Heart left ventricle (tissue), 16 donors: Measurements from ENCODE around the gene VSIG8. TPM values are rescaled to one million over a fixed set of nuclear protein-coding genes. Genes with fewer than 3 reads are reported as not detected.
A peak's percentile ranks its signal among the peaks of the same experiment; 100 is the strongest.
"Not testable (repeated sequence)": the region's sequence is repeated elsewhere in the genome, so short reads cannot be mapped to it uniquely, and the experiment has no call there.

Experiments used
- ATAC-seq, 4 donors: fragments of 200-7000 bp; cut with Tn5 transposase; one replicate each; pipeline ENCODE4 v1.9.1; 2020 to 2022; ENCODE audit warnings: moderate library complexity in 4 of 4, mild to moderate bottlenecking in 3 of 4, moderate number of reproducible peaks in 1 of 4
- DNase-seq, 5 donors: peaks; one replicate each; pipeline ENCODE4 v3.0.0-alpha.2; 2020
- H3K27ac ChIP-seq, 12 donors: fragments of 200-600 bp; sonication (generic) in 4 of 12; one replicate each; pipeline versions ENCODE4 v1.5.0 to v1.8.0; 2016 to 2022; ENCODE audit warnings: mild to moderate bottlenecking in 2 of 12
- H3K27me3 ChIP-seq, 9 donors: fragments of 200-600 bp; sonication (generic) in 2 of 9; one replicate each; pipeline versions ENCODE4 v1.5.1 to v1.8.0; 2016 to 2022; ENCODE audit warnings: mild to moderate bottlenecking in 3 of 9
- H3K36me3 ChIP-seq, 9 donors: fragments of 200-600 bp; sonication (generic) in 2 of 9; one replicate each; pipeline versions ENCODE4 v1.5.0 to v1.8.0; 2018 to 2022; ENCODE audit warnings: mild to moderate bottlenecking in 2 of 9
- H3K4me1 ChIP-seq, 12 donors: fragments of 200-600 bp; sonication (generic) in 4 of 12; one replicate each; pipeline versions ENCODE4 v1.5.0 to v1.8.0; 2016 to 2022; ENCODE audit warnings: mild to moderate bottlenecking in 3 of 12
- H3K4me3 ChIP-seq, 12 donors: fragments of 200-600 bp; sonication (generic) in 4 of 12; one replicate each; pipeline versions ENCODE4 v1.5.0 to v1.8.0; 2017 to 2022; ENCODE audit warnings: mild to moderate bottlenecking in 9 of 12, moderate library complexity in 4 of 12
- H3K9me3 ChIP-seq, 12 donors: fragments of 200-600 bp; sonication (generic) in 4 of 12; one replicate each; pipeline versions ENCODE4 v1.5.0 to v1.8.0; 2016 to 2022; ENCODE audit warnings: mild to moderate bottlenecking in 1 of 12
- POLR2A ChIP-seq, 2 donors: fragments of 450-650 bp; IDR thresholded peaks; one replicate each; pipeline ENCODE4 v1.6.1; 2017; ENCODE audit warnings: antibody characterized with exemption in 2 of 2, mild to moderate bottlenecking in 2 of 2, moderate library complexity in 2 of 2
- WGBS, 4 donors: extraction: QIAGEN DNeasy Blood & Tissue Kit in 2 of 4; methylation state at CpG; one replicate each; pipeline versions ENCODE4 v1.1.5 to v1.1.7; 2013 to 2018; 5-methylcytosine and 5-hydroxymethylcytosine counted together
- intact Hi-C, 10 donors: fragments of 100-400 bp; cut with DNase I; formaldehyde crosslinking; loops; one replicate each; pipeline versions ENCODE4 v1.11.1 to v1.14.2; 2022
- polyA plus RNA-seq, 2 donors: library from polyadenylated mRNA; stranded (reverse); fragments of 200-250 nt; gene quantifications; one replicate each; pipeline ENCODE4 v1.2.3, GENCODE V29; 2013
- total RNA-seq, 9 donors: library from RNA; depleted of rRNA in 2 of 9; stranded (reverse); fragments of >200 nt in 2 of 9; fragmentation: NEBNext Ultra II Directional in 3 of 9; extraction: Animal tissue kit (Norgen Biotek cat#: 25700) in 3 of 9; gene quantifications; one replicate each; pipeline versions ENCODE4 v1.1.0 to v1.2.4, GENCODE V29; 2016 to 2023
- TF ChIP-seq, protein P1 (sequence below), 12 donors: fragments of 200-600 bp; sonication (generic) in 4 of 12; IDR thresholded peaks; one replicate each; pipeline versions ENCODE4 v1.5.0 to v1.8.0; 2018 to 2022; ENCODE audit warnings: antibody characterized with exemption in 12 of 12, mild to moderate bottlenecking in 5 of 12
- donor health status: ischemic (EF 13 %, LVEDD 7.1; RV severe dilation, severe dysfunction).
- donor health status: healthy with polysubstance abuse.
- donor health status: DM: no; HTN: yes; CAD: no.
- donor health status: DM: no; HTN: no; CAD: no.
- donor health status: ischemic (EF 25% LVEDD 6.9; RV normal size, moderate dysfunction).
- donor health status: ischemic (EF 25% LVEDD 5.7; RV mildly dilated, moderate dysfunction).
- donor health status: healthy.
- donor health status: DM: yes; HTN: yes; CAD: no.
- donor health status: ischemic (EF 35%, LVEDD 5.7; RV mildly dilated, moderate dysfunction).
- donor health status: nonischemic (EF 11% LVEDD 7.7; RV severe dilation, severe dysfunction).
- donor health status: DM: yes; HTN: yes; CAD: no.
- donor health status: PGD.
- donor health status: ischemic (EF 29% LVEDD 5.4; RV normal size, mild dysfunction).
- donor health status: nonischemic (EF 23%, LVEDD 6.1; RV moderate dilation, normal function).

VSIG8 gene
- total and polyA plus RNA-seq, 11 donors, result 0.27 TPM; not detected in 10

DNA sequence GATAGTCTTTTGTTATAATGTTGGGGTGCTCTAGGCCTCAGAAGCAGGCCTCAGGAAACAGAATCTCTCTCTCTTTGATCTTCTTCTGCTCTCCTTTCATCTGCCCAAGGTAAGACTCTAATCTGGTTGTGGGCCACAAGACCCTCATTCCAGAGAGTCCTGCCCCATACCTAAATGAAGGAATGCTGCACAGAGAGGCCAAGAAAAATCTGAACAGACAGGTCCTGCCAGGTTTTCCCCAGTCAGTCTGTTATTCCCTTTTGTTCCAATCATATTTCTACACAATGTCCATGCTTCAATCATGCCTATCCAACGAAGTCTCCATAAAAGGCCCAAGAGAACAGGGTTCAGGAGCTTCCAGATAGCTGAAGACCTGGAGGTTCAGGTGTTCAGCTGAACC, 44.5 kb upstream of the VSIG8 start:
- TF ChIP-seq POLR2A (IDR thresholded peaks at IDR 0.05), result no peak
- TF ChIP-seq, protein P1, sequence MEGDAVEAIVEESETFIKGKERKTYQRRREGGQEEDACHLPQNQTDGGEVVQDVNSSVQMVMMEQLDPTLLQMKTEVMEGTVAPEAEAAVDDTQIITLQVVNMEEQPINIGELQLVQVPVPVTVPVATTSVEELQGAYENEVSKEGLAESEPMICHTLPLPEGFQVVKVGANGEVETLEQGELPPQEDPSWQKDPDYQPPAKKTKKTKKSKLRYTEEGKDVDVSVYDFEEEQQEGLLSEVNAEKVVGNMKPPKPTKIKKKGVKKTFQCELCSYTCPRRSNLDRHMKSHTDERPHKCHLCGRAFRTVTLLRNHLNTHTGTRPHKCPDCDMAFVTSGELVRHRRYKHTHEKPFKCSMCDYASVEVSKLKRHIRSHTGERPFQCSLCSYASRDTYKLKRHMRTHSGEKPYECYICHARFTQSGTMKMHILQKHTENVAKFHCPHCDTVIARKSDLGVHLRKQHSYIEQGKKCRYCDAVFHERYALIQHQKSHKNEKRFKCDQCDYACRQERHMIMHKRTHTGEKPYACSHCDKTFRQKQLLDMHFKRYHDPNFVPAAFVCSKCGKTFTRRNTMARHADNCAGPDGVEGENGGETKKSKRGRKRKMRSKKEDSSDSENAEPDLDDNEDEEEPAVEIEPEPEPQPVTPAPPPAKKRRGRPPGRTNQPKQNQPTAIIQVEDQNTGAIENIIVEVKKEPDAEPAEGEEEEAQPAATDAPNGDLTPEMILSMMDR (IDR thresholded peaks at IDR 0.05), result no peak
- intact Hi-C loops, result no loop called here
- Histone ChIP-seq H3K27me3 (no peaks in the 10 kb centered on the region), H3K36me3 (no peaks in the 10 kb centered on the region), H3K4me1 (peaks cover 0 to 24% (median 16%) of the 10 kb centered on the region in 12 donors), H3K27ac (no peak overlapping the region), H3K4me3 (no peak overlapping the region), H3K9me3 (peaks cover 0 to 7% (median 0%) of the 10 kb centered on the region in 12 donors)
- no peak for DNase-seq
- no peak for ATAC-seq
- WGBS, 4 donors, result 76 to 86% (median 84%) methylated on average over 1 of the region's 1 CpG

DNA sequence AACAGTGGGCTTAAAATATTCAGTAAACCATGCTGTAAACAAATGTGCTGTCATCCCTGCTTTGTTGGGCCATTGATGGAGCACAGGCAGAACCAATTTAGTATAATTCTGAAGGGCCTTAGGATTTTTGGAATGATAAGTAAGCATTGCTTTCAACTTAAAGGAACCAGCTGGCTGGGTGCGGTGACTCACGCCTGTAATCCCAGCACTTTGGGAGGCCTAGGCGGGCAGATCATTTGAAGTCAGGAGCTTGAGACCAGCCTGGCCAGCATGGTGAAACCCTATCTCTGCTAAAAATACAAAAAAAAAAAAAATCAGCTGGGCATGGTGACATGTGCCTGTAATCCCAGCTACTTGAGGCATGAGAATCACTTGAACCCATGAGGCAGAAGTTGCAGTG, 41.6 kb upstream of the VSIG8 start:
- peaks cover 0 to 20% (median 11%) of the 10 kb centered on the region in 12 donors for H3K4me1 ChIP-seq
- ATAC-seq, intact Hi-C loops, H3K9me3 ChIP-seq, H3K27ac ChIP-seq, H3K36me3 ChIP-seq, H3K27me3 ChIP-seq, DNase-seq, H3K4me3 ChIP-seq: not testable (repeated sequence)
- WGBS, 4 donors, result 62 to 86% (median 75%) methylated on average over 3 of the region's 3 CpGs

DNA sequence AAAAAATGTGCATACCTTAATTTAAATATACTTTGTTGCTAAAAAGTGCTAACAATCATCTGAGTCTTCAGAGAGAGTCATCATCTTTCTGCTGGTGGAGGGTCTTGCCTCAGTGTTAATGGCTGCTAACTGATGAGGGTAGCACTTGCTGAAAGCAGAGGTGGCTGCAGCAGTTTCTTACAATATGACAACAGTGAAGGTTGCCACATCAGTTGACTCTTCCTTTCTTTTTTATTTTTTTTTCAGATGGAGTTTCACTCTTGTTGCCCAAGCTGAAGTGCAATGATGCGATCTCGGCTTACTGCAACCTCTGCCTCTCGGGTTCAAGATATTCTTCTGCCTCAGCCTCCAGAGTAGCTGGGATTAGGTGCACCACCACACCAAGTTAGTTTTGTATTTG, 40.1 kb upstream of the VSIG8 start:
- intact Hi-C loops, result no loop called here
- TF ChIP-seq POLR2A (IDR thresholded peaks at IDR 0.05), result no peak
- TF ChIP-seq, protein P1 (IDR thresholded peaks at IDR 0.05), result no peak
- ATAC-seq, result no peak

DNA sequence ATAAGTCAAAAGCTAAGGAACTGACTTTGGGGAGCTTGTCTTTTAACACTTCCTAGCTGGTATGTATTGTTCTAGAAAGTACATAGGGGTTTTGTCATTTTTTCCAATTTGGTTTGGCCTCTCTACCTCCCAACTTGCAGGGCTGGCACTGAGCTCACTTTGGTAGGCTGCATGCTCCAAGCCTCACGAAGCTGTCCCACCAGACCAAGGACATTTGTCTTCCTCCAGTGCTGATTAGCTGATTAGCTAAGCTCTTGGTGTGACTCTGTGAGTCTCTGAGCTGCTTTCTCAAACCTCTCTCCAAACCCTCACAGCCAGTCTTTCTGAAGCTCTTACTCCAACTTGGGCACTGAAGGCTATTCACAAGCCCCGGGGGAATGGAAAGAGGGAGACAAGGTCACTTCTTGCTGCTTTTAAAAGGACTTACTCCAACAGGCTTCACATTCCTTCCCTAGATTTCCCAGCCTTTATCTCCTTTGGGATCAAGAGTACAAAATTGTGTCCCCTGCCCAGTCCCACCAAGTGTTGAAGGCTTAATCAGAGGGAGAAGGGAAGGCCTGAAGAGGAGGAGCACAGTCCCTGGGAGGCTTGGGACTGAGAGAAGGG, 38.4 kb upstream of the VSIG8 start:
- no peaks in the 10 kb centered on the region for H3K27me3 ChIP-seq
- ATAC-seq, result peak in 1 of 4 donors; percentile 16
- H3K9me3 ChIP-seq, result peaks cover 0 to 7% (median 0%) of the 10 kb centered on the region in 12 donors
- peaks cover 0 to 41% (median 16%) of the 10 kb centered on the region in 12 donors for H3K4me1 ChIP-seq
- H3K27ac ChIP-seq, result peak overlapping the region in 3 of 12 donors; percentile 22 to 30 (median 29)
- H3K4me3 ChIP-seq, result no peak overlapping the region
- DNase-seq, result no peak
- intact Hi-C loops, result no loop called here
- no peak for TF ChIP-seq POLR2A (IDR thresholded peaks at IDR 0.05)
- TF ChIP-seq, protein P1 (IDR thresholded peaks at IDR 0.05), result no peak
- WGBS, 4 donors, result 67 to 85% (median 75%) methylated on average over 2 of the region's 2 CpGs
- H3K36me3 ChIP-seq, result no peaks in the 10 kb centered on the region

More for the DNA sequence above, 40.1 kb upstream of the VSIG8 start:
- no peak overlapping the region for H3K4me3 ChIP-seq
- peaks cover 0 to 7% (median 0%) of the 10 kb centered on the region in 12 donors for H3K9me3 ChIP-seq
- DNase-seq, result no peak
- peaks cover 0 to 24% (median 11%) of the 10 kb centered on the region in 12 donors for H3K4me1 ChIP-seq
- H3K27me3 ChIP-seq, result no peaks in the 10 kb centered on the region
- H3K27ac ChIP-seq, result no peak overlapping the region
- no peaks in the 10 kb centered on the region for H3K36me3 ChIP-seq
- WGBS, 4 donors, result 89 to 98% (median 97%) methylated on average over 3 of the region's 3 CpGs
